Measurements from ENCODE around the gene USF2. TPM values are rescaled to one million over a fixed set of nuclear protein-coding genes. Genes with fewer than 3 reads are reported as not detected.

The USF2 gene
- total RNA-seq, 1 experiment from 2014 or later, result 98.8 TPM

- DNase-seq (ENCODE audit: low spot score), result no peak
- in situ Hi-C loops (cut with HindIII; ENCODE audit: low sequenced_read_pairs), result no loop called here
Observed at GRCh38 chr19:35295792-35296462, 27.2 kb downstream of the USF2 start.

GRCh38 chr19:35296644-35297514 is 28.1 kb downstream of the USF2 start:
- DNase-seq (ENCODE audit: low spot score), result no peak
- in situ Hi-C loops (cut with HindIII; ENCODE audit: low sequenced_read_pairs), result no loop called here

GRCh38 chr19:35297515-35297848 is 28.7 kb downstream of the USF2 start:
- in situ Hi-C loops (cut with HindIII; ENCODE audit: low sequenced_read_pairs), result no loop called here

GRCh38 chr19:35297922-35298321 is 29.2 kb downstream of the USF2 start:
- in situ Hi-C loops (cut with HindIII; ENCODE audit: low sequenced_read_pairs), result no loop called here
- DNase-seq (ENCODE audit: low spot score), result no peak

More at GRCh38 chr19:35297515-35297848, 28.7 kb downstream of the USF2 start:
- DNase-seq (ENCODE audit: low spot score), result no peak

GRCh38 chr19:35298561-35298972 is 29.8 kb downstream of the USF2 start:
- in situ Hi-C loops (cut with HindIII; ENCODE audit: low sequenced_read_pairs), result no loop called here
- DNase-seq (ENCODE audit: low spot score), result no peak

GRCh38 chr19:35299523-35300338 is 31.0 kb downstream of the USF2 start:
- in situ Hi-C loops (cut with HindIII; ENCODE audit: low sequenced_read_pairs), result no loop called here
- DNase-seq (ENCODE audit: low spot score), result no peak

- in situ Hi-C loops (cut with HindIII; ENCODE audit: low sequenced_read_pairs), result no loop called here
- no peak for DNase-seq (ENCODE audit: low spot score)
Observed at GRCh38 chr19:35300339-35300649, 31.5 kb downstream of the USF2 start.

- in situ Hi-C loops (cut with HindIII; ENCODE audit: low sequenced_read_pairs), result no loop called here
- DNase-seq (ENCODE audit: low spot score), result no peak
Observed at GRCh38 chr19:35301961-35302360, 33.2 kb downstream of the USF2 start.

- in situ Hi-C loops (cut with HindIII; ENCODE audit: low sequenced_read_pairs), result no loop called here
- DNase-seq (ENCODE audit: low spot score), result no peak
Observed at GRCh38 chr19:35302446-35302845, 33.7 kb downstream of the USF2 start.

- in situ Hi-C loops (cut with HindIII; ENCODE audit: low sequenced_read_pairs), result no loop called here
- no peak for DNase-seq (ENCODE audit: low spot score)
Observed at GRCh38 chr19:35303357-35303915, 34.7 kb downstream of the USF2 start.

GRCh38 chr19:35304036-35304435 is 35.3 kb downstream of the USF2 start:
- no peak for DNase-seq (ENCODE audit: low spot score)
- in situ Hi-C loops (cut with HindIII; ENCODE audit: low sequenced_read_pairs), result no loop called here

- in situ Hi-C loops (cut with HindIII; ENCODE audit: low sequenced_read_pairs), result no loop called here
- no peak for DNase-seq (ENCODE audit: low spot score)
Observed at GRCh38 chr19:35305181-35305580, 36.4 kb downstream of the USF2 start.

GRCh38 chr19:35306473-35307246 is 37.9 kb downstream of the USF2 start:
- in situ Hi-C loops (cut with HindIII; ENCODE audit: low sequenced_read_pairs), result no loop called here
- peak; percentile 3 for DNase-seq (ENCODE audit: low spot score)

GRCh38 chr19:35307931-35308330 is 39.2 kb downstream of the USF2 start:
- in situ Hi-C loops (cut with HindIII; ENCODE audit: low sequenced_read_pairs), result no loop called here
- DNase-seq (ENCODE audit: low spot score), result no peak

- no peak for DNase-seq (ENCODE audit: low spot score)
- in situ Hi-C loops (cut with HindIII; ENCODE audit: low sequenced_read_pairs), result no loop called here
Observed at GRCh38 chr19:35308910-35309309, 40.1 kb downstream of the USF2 start.

- in situ Hi-C loops (cut with HindIII; ENCODE audit: low sequenced_read_pairs), result no loop called here
- no peak for DNase-seq (ENCODE audit: low spot score)
Observed at GRCh38 chr19:35309481-35310279, 40.9 kb downstream of the USF2 start.

GRCh38 chr19:35310331-35310730 is 41.6 kb downstream of the USF2 start:
- no peak for DNase-seq (ENCODE audit: low spot score)
- in situ Hi-C loops (cut with HindIII; ENCODE audit: low sequenced_read_pairs), result no loop called here

- DNase-seq (ENCODE audit: low spot score), result no peak
- in situ Hi-C loops (cut with HindIII; ENCODE audit: low sequenced_read_pairs), result no loop called here
Observed at GRCh38 chr19:35310811-35311465, 42.2 kb downstream of the USF2 start.

Measured in G401 (cell line).